Mesothelial cell of epicardium (in vitro differentiated cells): ENCODE measurements around the gene TMEM89. TPM values are rescaled to one million over a fixed set of nuclear protein-coding genes. Genes with fewer than 3 reads are reported as not detected.
A peak's percentile ranks its signal among the peaks of the same experiment; 100 is the strongest.

Experiments
- DNase-seq, 2 experiments: peaks; one replicate each; pipeline ENCODE4 v3.0.0; 2021; ENCODE audit warnings: low spot score in 2 of 2; ENCODE audit not compliant: unreplicated experiment in 2 of 2
- H3K27ac Mint-ChIP-seq: 2 replicates; pipeline ENCODE4 v1.8.0; 2021; ENCODE audit warnings: mixed read lengths
- H3K27me3 Mint-ChIP-seq: 2 replicates; pipeline ENCODE4 v1.8.0; 2021; ENCODE audit warnings: low read depth, mixed read lengths
- H3K36me3 Mint-ChIP-seq: 2 replicates; pipeline ENCODE4 v1.8.0; 2021; ENCODE audit warnings: mixed read lengths
- H3K4me1 Mint-ChIP-seq: 2 replicates; pipeline ENCODE4 v1.8.0; 2021; ENCODE audit warnings: mixed read lengths
- H3K4me3 Mint-ChIP-seq: 2 replicates; pipeline ENCODE4 v1.8.0; 2021; ENCODE audit warnings: mild to moderate bottlenecking, moderate library complexity, mixed read lengths
- H3K9me3 Mint-ChIP-seq: 2 replicates; pipeline ENCODE4 v1.8.0; 2021; ENCODE audit warnings: mixed read lengths
- CTCF ChIP-seq: fragments of 200-600 bp; sonication (generic); IDR thresholded peaks from one replicate; pipeline ENCODE4 v1.5.0; 2021; ENCODE audit warnings: antibody characterized with exemption; ENCODE audit not compliant: unreplicated experiment
- total RNA-seq: library from RNA; stranded (reverse); gene quantifications from 3 replicates; pipeline ENCODE4 v1.2.1, GENCODE V29; 2021

TMEM89 gene
- total RNA-seq, 1 donor from 2014 or later: not detected

DNA sequence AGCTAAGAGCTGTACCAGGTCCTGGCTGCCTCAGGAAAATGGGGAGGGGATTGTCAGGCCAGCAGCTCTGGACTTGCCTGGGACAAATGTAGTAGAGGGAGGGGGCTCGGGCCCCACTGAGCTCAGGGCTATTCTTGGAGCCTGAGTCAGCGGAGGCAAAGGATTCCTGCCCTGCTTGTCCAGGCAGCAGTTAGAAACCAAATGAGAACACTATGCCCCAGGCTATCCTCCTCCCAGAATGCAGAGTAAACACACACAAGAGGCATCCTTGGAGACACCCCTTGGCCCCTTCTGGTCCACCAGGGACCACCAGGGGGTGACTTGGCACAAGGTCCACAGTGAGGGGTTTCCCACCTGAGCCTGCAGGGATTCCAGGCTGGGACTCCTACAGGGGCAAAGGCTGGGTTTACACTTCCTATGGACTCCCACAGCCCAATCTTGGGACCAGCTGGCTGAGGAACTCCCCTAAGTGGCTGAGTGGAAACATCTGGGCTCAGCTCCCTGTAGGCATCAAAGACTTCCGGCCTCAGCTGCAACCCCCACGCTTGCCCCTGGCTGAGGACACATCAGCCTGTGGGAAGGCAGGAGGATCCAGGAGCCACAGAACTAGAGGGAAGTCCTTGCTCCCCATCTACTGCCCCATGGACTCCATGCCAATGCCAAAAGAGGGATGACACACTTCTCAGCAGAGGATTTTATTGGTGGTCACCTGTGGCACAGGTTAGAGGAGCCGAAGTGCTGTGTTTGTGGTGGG lies 23.1 kb downstream of the TMEM89 start:
- no peaks in the 10 kb centered on the region for H3K9me3 Mint-ChIP-seq
- H3K4me3 Mint-ChIP-seq: no peak overlapping the region
- H3K27me3 Mint-ChIP-seq: peaks cover 11% of the 10 kb centered on the region
- no peak for DNase-seq
- peaks cover 11% of the 10 kb centered on the region for H3K36me3 Mint-ChIP-seq
- H3K4me1 Mint-ChIP-seq: peaks cover 40% of the 10 kb centered on the region
- no peak for TF ChIP-seq CTCF
- H3K27ac Mint-ChIP-seq: peak overlapping the region; percentile 89

DNA sequence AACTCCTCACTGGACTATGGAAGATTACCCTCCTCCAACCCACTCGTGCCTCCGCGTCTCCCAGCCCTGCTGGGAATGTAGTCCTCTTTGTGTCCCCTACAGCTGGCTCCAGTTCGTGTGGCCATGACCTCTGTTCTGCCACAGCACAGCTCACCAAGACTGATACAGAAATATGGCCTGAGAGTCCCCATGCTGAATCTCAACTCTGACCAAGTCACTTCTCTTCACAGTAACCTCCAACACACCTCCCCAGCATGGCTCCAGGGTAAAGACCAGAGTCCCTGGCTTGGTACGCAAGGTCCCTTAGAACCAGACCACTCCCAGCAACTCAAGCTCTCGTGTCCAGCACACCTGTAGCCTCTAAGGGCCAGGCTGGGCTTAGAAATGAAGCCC lies 24.2 kb downstream of the TMEM89 start:
- Mint-ChIP-seq H3K4me3 (no peak overlapping the region), H3K9me3 (no peaks in the 10 kb centered on the region), H3K36me3 (peaks cover 6% of the 10 kb centered on the region), H3K27ac (peak overlapping the region; percentile 66), H3K27me3 (peaks cover 11% of the 10 kb centered on the region), H3K4me1 (peaks cover 40% of the 10 kb centered on the region)
- DNase-seq: no peak
- no peak for TF ChIP-seq CTCF

GRCh38 chr3:48596676-48597407 lies 24.7 kb downstream of the TMEM89 start:
- Mint-ChIP-seq H3K36me3 (peaks cover 6% of the 10 kb centered on the region), H3K4me1 (peaks cover 40% of the 10 kb centered on the region), H3K27ac (peak overlapping the region; percentile 66)

GRCh38 chr3:48596157-48596556 lies 25.4 kb downstream of the TMEM89 start:
- H3K4me1 Mint-ChIP-seq: peaks cover 40% of the 10 kb centered on the region
- no peak for TF ChIP-seq CTCF
- H3K27ac Mint-ChIP-seq: no peak overlapping the region

More at GRCh38 chr3:48596676-48597407, 24.7 kb downstream of the TMEM89 start:
- DNase-seq: no peak
- Mint-ChIP-seq H3K9me3 (no peaks in the 10 kb centered on the region), H3K4me3 (no peak overlapping the region), H3K27me3 (peaks cover 11% of the 10 kb centered on the region)
- TF ChIP-seq CTCF: no peak

DNA sequence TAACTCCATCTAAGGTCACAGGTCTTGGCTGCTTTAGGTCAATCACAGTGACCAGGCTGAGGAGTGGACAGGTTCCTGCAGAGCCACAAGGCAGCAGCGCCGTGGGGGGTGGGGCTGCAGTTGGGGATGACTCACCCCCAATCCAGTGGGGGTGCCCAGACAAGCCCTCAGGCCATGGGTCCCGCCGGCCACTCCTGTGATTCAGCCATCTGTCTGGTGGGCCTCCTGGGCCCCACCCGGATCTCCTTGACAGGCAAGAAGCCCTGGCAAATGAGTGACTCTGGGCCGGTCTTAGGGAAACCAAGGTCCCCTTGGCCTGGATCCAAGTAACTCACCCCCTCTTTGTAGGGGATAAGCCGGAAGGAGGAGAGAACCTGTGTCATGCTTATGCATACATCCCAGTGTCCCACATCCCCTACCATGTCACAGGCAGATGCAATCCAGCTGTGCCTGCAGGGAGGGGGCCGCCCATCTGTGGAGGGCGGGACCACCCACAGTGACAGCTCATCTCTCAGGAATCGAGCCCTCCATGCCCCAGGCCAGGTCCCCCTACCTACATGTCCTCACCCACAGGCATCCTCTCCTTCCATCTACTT lies 25.9 kb downstream of the TMEM89 start:
- H3K27ac Mint-ChIP-seq: no peak overlapping the region
- H3K9me3 Mint-ChIP-seq: no peaks in the 10 kb centered on the region
- H3K4me1 Mint-ChIP-seq: peaks cover 40% of the 10 kb centered on the region
- H3K36me3 Mint-ChIP-seq: peaks cover 3% of the 10 kb centered on the region
- no peak for DNase-seq
- TF ChIP-seq CTCF: no peak
- peaks cover 11% of the 10 kb centered on the region for H3K27me3 Mint-ChIP-seq
- H3K4me3 Mint-ChIP-seq: peak overlapping the region; percentile 22

More at GRCh38 chr3:48596157-48596556, 25.4 kb downstream of the TMEM89 start:
- H3K27me3 Mint-ChIP-seq: peaks cover 11% of the 10 kb centered on the region
- no peak for DNase-seq
- H3K36me3 Mint-ChIP-seq: peaks cover 6% of the 10 kb centered on the region
- H3K9me3 Mint-ChIP-seq: no peaks in the 10 kb centered on the region
- H3K4me3 Mint-ChIP-seq: peak overlapping the region; percentile 15
